H1 (cell line): ENCODE measurements around the gene CASK. TPM values are rescaled to one million over a fixed set of nuclear protein-coding genes. Genes with fewer than 3 reads are reported as not detected.

ENCODE experiments used
- CTCF ChIA-PET: fragments of 300-600 bp; sonication (Branson Sonifier 250); formaldehyde crosslinking; loops from one replicate; lab custom pipeline; 2021; ENCODE audit not compliant: partially characterized antibody; lab: Charles Lee
- POLR2A ChIA-PET: fragments of 300-600 bp; sonication (Branson Sonifier 250); formaldehyde crosslinking; loops from one replicate; lab custom pipeline; 2021; ENCODE audit warnings: inconsistent platforms; ENCODE audit not compliant: partially characterized antibody; lab: Charles Lee
- DNase-seq, 2 experiments: peaks; one replicate each; pipeline versions ENCODE4 v3.0.0 to v3.0.0-alpha.2; 2010 to 2022; ENCODE audit warnings: low spot score in 2 of 2, low read depth in 1 of 2, mixed read lengths in 1 of 2
- FAIRE-seq: peaks from 2 replicates; lab custom pipeline; 2011; peaks lifted over from hg19 to GRCh38; lab: Jason Lieb, UNC
- H2AFZ ChIP-seq: 2 replicates; pipeline ENCODE4 v1.8.1; 2012; ENCODE audit warnings: low read length, inconsistent platforms
- H2AK5ac ChIP-seq: 2 replicates; pipeline ENCODE4 v1.6.1; 2013; ENCODE audit warnings: low read depth, low read length
- H2BK120ac ChIP-seq: replicated peaks from 2 replicates; pipeline ENCODE3; 2013; ENCODE audit warnings: low read depth, low read length, inconsistent platforms
- H2BK12ac ChIP-seq: 2 replicates; pipeline ENCODE4 v1.6.1; 2013; ENCODE audit warnings: low read depth, low read length
- H2BK15ac ChIP-seq: 2 replicates; pipeline ENCODE4 v1.6.1; 2013; ENCODE audit warnings: low read length
- H2BK20ac ChIP-seq: 2 replicates; pipeline ENCODE4 v1.6.1; 2013; ENCODE audit warnings: low read length
- H2BK5ac ChIP-seq: 2 replicates; pipeline ENCODE4 v1.6.1; 2013; ENCODE audit warnings: low read depth, low read length
- H3K14ac ChIP-seq: 2 replicates; pipeline ENCODE4 v1.6.1; 2013; ENCODE audit warnings: inconsistent platforms; ENCODE audit not compliant: insufficient read length
- H3K18ac ChIP-seq: 2 replicates; pipeline ENCODE4 v1.6.1; 2013; ENCODE audit warnings: low read length; ENCODE audit errors: extremely low read depth
- H3K23ac ChIP-seq: 2 replicates; pipeline ENCODE4 v1.6.1; 2013; ENCODE audit warnings: inconsistent platforms; ENCODE audit not compliant: insufficient read length
- H3K23me2 ChIP-seq: 2 replicates; pipeline ENCODE4 v1.6.1; 2013; ENCODE audit warnings: low read depth, low read length
- H3K27ac ChIP-seq: 2 replicates; pipeline ENCODE4 v1.6.1; 2011; ENCODE audit warnings: low read depth, low read length, inconsistent platforms
- H3K27me3 ChIP-seq, 4 experiments: replicated peaks in 1 of 4; 1 replicate in 1 of 4; 2 replicates in 3 of 4; pipeline versions ENCODE4 v1.6.1 to v1.8.1; 2011 to 2013; ENCODE audit warnings: low read length in 3 of 4, mild to moderate bottlenecking in 3 of 4, inconsistent platforms in 2 of 4, mixed read lengths in 2 of 4, moderate library complexity in 1 of 4; ENCODE audit not compliant: control insufficient read depth in 3 of 4, insufficient read depth in 3 of 4; ENCODE audit errors: extremely low read depth in 1 of 4
- H3K36me3 ChIP-seq, 4 experiments: 2 replicates each; pipeline versions ENCODE4 v1.6.1 to v1.8.1; 2011 to 2013; ENCODE audit warnings: mild to moderate bottlenecking in 4 of 4, low read length in 3 of 4, moderate library complexity in 2 of 4, control low read depth in 1 of 4, inconsistent platforms in 1 of 4; ENCODE audit not compliant: insufficient read depth in 4 of 4, control insufficient read depth in 2 of 4
- H3K4ac ChIP-seq: replicated peaks from 2 replicates; pipeline ENCODE3; 2013; ENCODE audit warnings: low read length, low read depth, mixed read lengths, inconsistent platforms; ENCODE audit not compliant: insufficient read length
- H3K4me1 ChIP-seq, 4 experiments: replicated peaks in 1 of 4; 1 replicate in 1 of 4; 2 replicates in 3 of 4; pipeline versions ENCODE4 v1.6.1 to v1.8.1; 2011 to 2013; ENCODE audit warnings: low read length in 3 of 4, inconsistent platforms in 2 of 4, mixed read lengths in 1 of 4; ENCODE audit not compliant: insufficient read depth in 4 of 4, control insufficient read depth in 3 of 4
- H3K4me2 ChIP-seq, 2 experiments: 2 replicates each; pipeline versions ENCODE4 v1.6.1 to v1.8.1; 2011 to 2013; ENCODE audit warnings: low read depth in 2 of 2, low read length in 2 of 2, control low read depth in 1 of 2, inconsistent platforms in 1 of 2, mild to moderate bottlenecking in 1 of 2; ENCODE audit not compliant: insufficient read depth in 1 of 2
- H3K4me3 ChIP-seq, 4 experiments: fragments of 200-600, 300-600 bp in 1 of 4; sonication (generic), shearing (Covaris generic), sonication (Bioruptor Twin) in 1 of 4; 2 replicates each; pipeline versions ENCODE4 v1.5.1 to v1.8.1; 2011 to 2016; ENCODE audit warnings: low read length in 4 of 4, low read depth in 3 of 4, control low read depth in 2 of 4, inconsistent platforms in 2 of 4, mild to moderate bottlenecking in 2 of 4, mixed read lengths in 1 of 4, moderate library complexity in 1 of 4; ENCODE audit not compliant: insufficient read depth in 2 of 4; ENCODE audit errors: extremely low read depth in 1 of 4
- H3K56ac ChIP-seq: replicated peaks from 2 replicates; pipeline ENCODE3; 2013; ENCODE audit warnings: low read depth, mild to moderate bottlenecking, mixed read lengths, low read length, inconsistent platforms; ENCODE audit not compliant: insufficient read length
- H3K79me1 ChIP-seq: 2 replicates; pipeline ENCODE4 v1.6.1; 2013; ENCODE audit warnings: low read depth, low read length, control low read depth
- H3K79me2 ChIP-seq, 2 experiments: 2 replicates each; pipeline versions ENCODE4 v1.6.1 to v1.8.1; 2012 to 2013; ENCODE audit warnings: low read length in 2 of 2, mild to moderate bottlenecking in 2 of 2, inconsistent platforms in 1 of 2; ENCODE audit not compliant: insufficient read depth in 2 of 2, control insufficient read depth in 1 of 2
- H3K9ac ChIP-seq, 4 experiments: replicated peaks in 1 of 4; 1 replicate in 1 of 4; 2 replicates in 3 of 4; pipeline versions ENCODE4 v1.6.1 to v1.8.1; 2011 to 2013; ENCODE audit warnings: low read depth in 3 of 4, low read length in 3 of 4, control low read depth in 2 of 4, mild to moderate bottlenecking in 2 of 4, moderate library complexity in 2 of 4, inconsistent platforms in 1 of 4; ENCODE audit errors: extremely low read depth in 1 of 4
- H3K9me3 ChIP-seq, 2 experiments: 2 replicates each; pipeline versions ENCODE4 v1.6.1 to v1.8.1; 2012 to 2013; ENCODE audit warnings: mild to moderate bottlenecking in 2 of 2, moderate library complexity in 2 of 2, control low read depth in 1 of 2, inconsistent platforms in 1 of 2, low read depth in 1 of 2, low read length in 1 of 2, mixed read lengths in 1 of 2; ENCODE audit not compliant: insufficient read depth in 2 of 2
- H4K20me1 ChIP-seq, 2 experiments: replicated peaks in 1 of 2; 2 replicates each; pipeline versions ENCODE3 to v1.8.1; 2011 to 2013; ENCODE audit warnings: inconsistent platforms in 2 of 2, low read length in 2 of 2, mild to moderate bottlenecking in 1 of 2; ENCODE audit not compliant: insufficient read depth in 2 of 2, control insufficient read depth in 1 of 2
- H4K5ac ChIP-seq: 2 replicates; pipeline ENCODE4 v1.6.1; 2013; ENCODE audit warnings: low read length, low read depth, mixed read lengths, inconsistent platforms; ENCODE audit not compliant: insufficient read length
- H4K8ac ChIP-seq: 2 replicates; pipeline ENCODE4 v1.8.0; 2013; ENCODE audit warnings: mild to moderate bottlenecking, moderate library complexity, low read length, inconsistent platforms; ENCODE audit not compliant: insufficient read depth; ENCODE audit errors: extremely low read depth
- H4K91ac ChIP-seq: replicated peaks from 2 replicates; pipeline ENCODE3; 2013; ENCODE audit warnings: low read length, mixed read lengths, inconsistent platforms; ENCODE audit not compliant: insufficient read length
- EGR1 ChIP-seq: IDR thresholded peaks from 2 replicates; pipeline ENCODE4 v1.6.1; 2011; ENCODE audit warnings: low read depth, low read length, borderline replicate concordance
- EP300 ChIP-seq, 2 experiments: IDR thresholded peaks; 1 replicate in 1 of 2; 2 replicates in 1 of 2; pipeline ENCODE4 v1.6.1; 2011 to 2012; ENCODE audit warnings: low read depth in 2 of 2, low read length in 2 of 2, mild to moderate bottlenecking in 2 of 2, borderline replicate concordance in 1 of 2, inconsistent platforms in 1 of 2, moderate library complexity in 1 of 2
- FOSL1 ChIP-seq: IDR thresholded peaks from 2 replicates; pipeline ENCODE4 v1.6.1; 2011; ENCODE audit warnings: mild to moderate bottlenecking, low read depth, low read length, moderate library complexity; ENCODE audit not compliant: insufficient read depth
- GTF2F1 ChIP-seq: IDR thresholded peaks from 2 replicates; pipeline ENCODE4 v1.6.1; 2012; ENCODE audit warnings: low read depth, low read length, improper control_type of control experiment, borderline replicate concordance
- HDAC2 ChIP-seq, 2 experiments: fragments of 300-600 bp in 1 of 2; sonication (generic) in 1 of 2; IDR thresholded peaks; 2 replicates each; pipeline ENCODE4 v1.6.1; 2011 to 2012; ENCODE audit warnings: low read depth in 2 of 2, low read length in 2 of 2, mild to moderate bottlenecking in 2 of 2, moderate library complexity in 2 of 2, borderline replicate concordance in 1 of 2, inconsistent platforms in 1 of 2
- HDAC6 ChIP-seq: IDR thresholded peaks from one replicate; pipeline ENCODE4 v1.7.1; 2012; ENCODE audit warnings: low read depth, mild to moderate bottlenecking, inconsistent platforms, low read length, moderate library complexity
- NANOG ChIP-seq: IDR thresholded peaks from 2 replicates; pipeline ENCODE4 v1.6.1; 2011; ENCODE audit warnings: low read length, low read depth, mild to moderate bottlenecking, inconsistent platforms; ENCODE audit not compliant: insufficient read depth, poor library complexity, severe bottlenecking
- POLR2A ChIP-seq, 2 experiments: IDR thresholded peaks; 1 replicate in 1 of 2; 2 replicates in 1 of 2; pipeline ENCODE4 v1.6.1; 2011; ENCODE audit warnings: low read depth in 2 of 2, low read length in 2 of 2, mild to moderate bottlenecking in 2 of 2; ENCODE audit errors: control extremely low read depth in 1 of 2
- SAP30 ChIP-seq: fragments of 300-600 bp; sonication (generic); IDR thresholded peaks from 2 replicates; pipeline ENCODE4 v1.7.1; 2012; ENCODE audit warnings: low read length, moderate library complexity, mild to moderate bottlenecking, inconsistent platforms; ENCODE audit not compliant: insufficient read depth, insufficient replicate concordance
- polyA plus RNA-seq, 7 experiments: library from polyadenylated mRNA; depleted of rRNA in 3 of 7; stranded (reverse) in 5 of 7; unstranded in 2 of 7; fragments of >200 nt in 5 of 7; fragments of 200-250 nt in 2 of 7; gene quantifications; 1 replicate in 5 of 7; 2 replicates in 1 of 7; 4 replicates in 1 of 7; pipeline versions ENCODE4 v1.2.1 to v1.2.3, GENCODE V29; 2011 to 2013; ENCODE audit warnings: missing spikeins in 2 of 7, mixed read lengths in 2 of 7
- total RNA-seq: library from RNA; stranded (reverse); fragmentation: NEBNext Ultra II Directional; extraction: Animal tissue kit (Norgen Biotek cat#: 25700); gene quantifications from 2 replicates; pipeline ENCODE4 v1.2.1, GENCODE V29; 2021

The CASK gene
- total and polyA plus RNA-seq, 2 of the 8 experiments (the other 6 are each of a cell fraction or from before 2014, with no cell fraction given) = 21.6 to 55.1 TPM

- no peaks in the 10 kb centered on the region for H3K23me2 ChIP-seq
- H3K27me3 ChIP-seq = no peaks in the 10 kb centered on the region
- H3K36me3 ChIP-seq = no peaks in the 10 kb centered on the region
- no peak overlapping the region for H3K4ac ChIP-seq
- FAIRE-seq = peak; percentile 76
- H3K27ac ChIP-seq = no peak overlapping the region
- no peak overlapping the region for H2BK5ac ChIP-seq
- no peak overlapping the region for H2BK15ac ChIP-seq
- H2BK20ac ChIP-seq = no peak overlapping the region
- H2BK120ac ChIP-seq = no peak overlapping the region
- no peak overlapping the region for H3K23ac ChIP-seq
- no peak overlapping the region for H4K8ac ChIP-seq
- no peak for TF ChIP-seq NANOG
- no peak for TF ChIP-seq EP300 (IDR thresholded peaks at IDR 0.05; ENCODE audit: borderline replicate concordance in 1 of 2, low read depth in 2 of 2, low read length in 2 of 2)
- TF ChIP-seq GTF2F1 = no peak
- TF ChIP-seq SAP30 = no peak
- TF ChIP-seq HDAC6 = no peak
- TF ChIP-seq POLR2A (IDR thresholded peaks at IDR 0.05; ENCODE audit: control extremely low read depth in 1 of 2, low read depth in 2 of 2, low read length in 2 of 2) = no peak
- no peak for TF ChIP-seq FOSL1
- TF ChIP-seq EGR1 = no peak
- TF ChIP-seq HDAC2 (IDR thresholded peaks at IDR 0.05; ENCODE audit: borderline replicate concordance in 1 of 2, low read depth in 2 of 2, low read length in 2 of 2) = no peak
- H2BK12ac ChIP-seq = no peak overlapping the region
- H3K9ac ChIP-seq = no peak overlapping the region
- no peaks in the 10 kb centered on the region for H3K9me3 ChIP-seq
- H2AFZ ChIP-seq = no peak overlapping the region
- H2AK5ac ChIP-seq = no peak overlapping the region
- ChIA-PET POLR2A (interaction anchor here (0.6 kb wide), 1 partner anchor 274 kb away, joined by 4 read pairs; no protein-coding TSS in a partner anchor), CTCF (no interaction called here)
- H4K5ac ChIP-seq = no peak overlapping the region
- H3K14ac ChIP-seq = no peak overlapping the region
- no peak overlapping the region for H4K91ac ChIP-seq
- no peaks in the 10 kb centered on the region for H3K79me1 ChIP-seq
- H3K56ac ChIP-seq = no peak overlapping the region
- H4K20me1 ChIP-seq = no peaks in the 10 kb centered on the region
- DNase-seq = no peak
- H3K4me1 ChIP-seq = no peaks in the 10 kb centered on the region; a peak in 1 of 7 replicates
- no peaks in the 10 kb centered on the region for H3K79me2 ChIP-seq
- H3K4me3 ChIP-seq = no peak overlapping the region
- H3K18ac ChIP-seq = no peak overlapping the region
- no peak overlapping the region for H3K4me2 ChIP-seq
Measured at GRCh38 chrX:41616255-41616654, 307.1 kb downstream of the CASK start.
